HEK293T (cell line): ENCODE results near the gene FIGLA.

Source experiments
- CTCF ChIA-PET: fragments of 350-600 bp; formaldehyde crosslinking; extraction: SDS; loops from one replicate; lab custom pipeline; 2021; ENCODE audit warnings: antibody characterized with exemption, inconsistent platforms; lab: Yijun Ruan, JAX
- POLR2A ChIA-PET: fragments of 350-600 bp; formaldehyde crosslinking; extraction: SDS; loops from one replicate; lab custom pipeline; 2020; ENCODE audit warnings: antibody characterized with exemption, inconsistent platforms; lab: Yijun Ruan, JAX
- DNase-seq: peaks from one replicate; pipeline ENCODE4 v3.0.0; 2012; ENCODE audit warnings: mixed read lengths; ENCODE audit errors: extremely low spot score
- ARNT ChIP-seq: fragments of 450-650 bp; IDR thresholded peaks from 2 replicates; pipeline ENCODE4 v1.6.1; 2017; ENCODE audit warnings: mild to moderate bottlenecking
- BHLHE40 ChIP-seq: fragments of 450-650 bp; IDR thresholded peaks from 2 replicates; pipeline ENCODE4 v1.6.1; 2016; ENCODE audit warnings: mild to moderate bottlenecking, moderate library complexity, borderline replicate concordance
- CTBP1 ChIP-seq: fragments of 450-650 bp; IDR thresholded peaks from 2 replicates; pipeline ENCODE4 v1.6.1; 2016; ENCODE audit warnings: borderline replicate concordance
- ELF4 ChIP-seq: fragments of 450-650 bp; IDR thresholded peaks from 2 replicates; pipeline ENCODE4 v1.6.1; 2017; ENCODE audit warnings: antibody characterized with exemption
- FOXA1 ChIP-seq: fragments of 450-650 bp; IDR thresholded peaks from 2 replicates; pipeline ENCODE4 v1.6.1; 2016; ENCODE audit warnings: mild to moderate bottlenecking
- FOXK2 ChIP-seq: fragments of 450-650 bp; IDR thresholded peaks from 2 replicates; pipeline ENCODE4 v1.6.1; 2016; ENCODE audit warnings: mild to moderate bottlenecking
- FOXM1 ChIP-seq: fragments of 450-650 bp; IDR thresholded peaks from 2 replicates; pipeline ENCODE4 v1.6.1; 2017; ENCODE audit warnings: mild to moderate bottlenecking, borderline replicate concordance
- HDGF ChIP-seq: fragments of 450-650 bp; IDR thresholded peaks from 2 replicates; pipeline ENCODE4 v1.6.1; 2017; ENCODE audit warnings: antibody characterized with exemption, borderline replicate concordance
- L3MBTL2 ChIP-seq: fragments of 450-650 bp; conservative IDR thresholded peaks from 2 replicates; pipeline ENCODE4 v1.6.1; 2016; ENCODE audit warnings: mild to moderate bottlenecking
- LEF1 ChIP-seq: fragments of 450-650 bp; IDR thresholded peaks from 2 replicates; pipeline ENCODE4 v1.6.1; 2017; ENCODE audit warnings: mild to moderate bottlenecking, borderline replicate concordance
- NFRKB ChIP-seq: fragments of 450-650 bp; IDR thresholded peaks from 2 replicates; pipeline ENCODE4 v1.6.1; 2016; ENCODE audit warnings: mild to moderate bottlenecking, moderate library complexity
- PKNOX1 ChIP-seq: fragments of 450-650 bp; IDR thresholded peaks from 2 replicates; pipeline ENCODE4 v1.6.1; 2016
- SP1 ChIP-seq: fragments of 450-650 bp; IDR thresholded peaks from 2 replicates; pipeline ENCODE4 v1.6.1; 2017
- SUZ12 ChIP-seq: fragments of 450-650 bp; IDR thresholded peaks from 2 replicates; pipeline ENCODE4 v1.6.1; 2016; ENCODE audit warnings: mild to moderate bottlenecking
- TARDBP ChIP-seq: fragments of 450-650 bp; IDR thresholded peaks from 2 replicates; pipeline ENCODE4 v1.6.1; 2016
- ZNF384 ChIP-seq: fragments of 450-650 bp; IDR thresholded peaks from 2 replicates; pipeline ENCODE4 v1.6.1; 2016

The FIGLA gene

GRCh38 chr2:70778676-70779075 lies 11.8 kb downstream of the FIGLA start:
- no peak for TF ChIP-seq ZNF384
- no peak for TF ChIP-seq ELF4
- TF ChIP-seq HDGF, result no peak
- no peak for TF ChIP-seq SUZ12
- TF ChIP-seq FOXA1, result no peak
- no peak for TF ChIP-seq SP1
- TF ChIP-seq BHLHE40, result no peak
- no peak for TF ChIP-seq LEF1
- no peak for TF ChIP-seq PKNOX1
- no peak for TF ChIP-seq TARDBP
- no peak for TF ChIP-seq ARNT
- TF ChIP-seq NFRKB, result no peak
- TF ChIP-seq FOXK2, result no peak
- TF ChIP-seq L3MBTL2, result no peak
- TF ChIP-seq FOXM1, result no peak
- TF ChIP-seq CTBP1, result no peak
- POLR2A ChIA-PET, result interaction anchor here (0.7 to 0.8 kb wide), 2 partner anchors 11 to 486 kb away, joined by 3 to 4 read pairs; partner anchors contain the start of gene ADD2
- CTCF ChIA-PET, result interaction anchor here (0.6 to 3.0 kb wide), 4 partner anchors 10 to 474 kb away, joined by 3 to 12 read pairs (median 6); partner anchors contain the start of gene ADD2
- DNase-seq, result no peak

GRCh38 chr2:70777450-70777849 lies 13.0 kb downstream of the FIGLA start:
- TF ChIP-seq FOXA1 (no peak), FOXM1 (no peak)
- DNase-seq, result no peak
- CTCF ChIA-PET, result interaction anchor here (2.1 kb wide), 1 partner anchor 9 kb away, joined by 12 read pairs; the partner anchor contains the start of gene ADD2
- POLR2A ChIA-PET, result interaction anchor here (2.1 kb wide), 1 partner anchor 9 kb away, joined by 7 read pairs; the partner anchor contains the start of gene ADD2

- DNase-seq, result no peak
- ChIA-PET CTCF (no interaction called here), POLR2A (interaction anchor here (2.1 kb wide), 1 partner anchor 8 kb away, joined by 7 read pairs; the partner anchor contains the start of gene ADD2)
- no peak for TF ChIP-seq NFRKB
- no peak for TF ChIP-seq FOXA1
- TF ChIP-seq CTBP1, result no peak
- TF ChIP-seq LEF1, result no peak
- no peak for TF ChIP-seq FOXM1
- TF ChIP-seq L3MBTL2, result no peak
- no peak for TF ChIP-seq HDGF
These were observed 14.2 kb downstream of the FIGLA start for GRCh38 chr2:70776266-70776665.

GRCh38 chr2:70775141-70775540 lies 15.3 kb downstream of the FIGLA start:
- DNase-seq, result no peak
- POLR2A ChIA-PET, result no interaction called here
- TF ChIP-seq HDGF, result no peak
- no peak for TF ChIP-seq BHLHE40
- no peak for TF ChIP-seq PKNOX1
- no peak for TF ChIP-seq NFRKB
- TF ChIP-seq ELF4, result no peak
- TF ChIP-seq SUZ12, result no peak
- no peak for TF ChIP-seq LEF1
- TF ChIP-seq FOXA1, result no peak
- TF ChIP-seq FOXM1, result no peak
- no peak for TF ChIP-seq ARNT
- TF ChIP-seq ZNF384, result no peak
- TF ChIP-seq CTBP1, result no peak
- CTCF ChIA-PET, result no interaction called here

GRCh38 chr2:70772486-70773155 lies 17.8 kb downstream of the FIGLA start:
- ChIA-PET CTCF (no interaction called here), POLR2A (no interaction called here)
- DNase-seq, result no peak
- no peak for TF ChIP-seq ELF4
- TF ChIP-seq SP1, result no peak
- TF ChIP-seq LEF1, result no peak
- no peak for TF ChIP-seq FOXM1

GRCh38 chr2:70771446-70771845 lies 19.0 kb downstream of the FIGLA start:
- no peak for TF ChIP-seq ELF4
- no peak for TF ChIP-seq NFRKB
- TF ChIP-seq ZNF384, result no peak
- no peak for TF ChIP-seq ARNT
- no peak for TF ChIP-seq L3MBTL2
- DNase-seq, result no peak
- POLR2A ChIA-PET, result no interaction called here
- CTCF ChIA-PET, result interaction anchor here (1.0 kb wide), 1 partner anchor 14 kb away, joined by 4 read pairs; no protein-coding TSS in a partner anchor

GRCh38 chr2:70769450-70769849 lies 21.0 kb downstream of the FIGLA start:
- ChIA-PET CTCF (no interaction called here), POLR2A (interaction anchor here (1.5 kb wide), 1 partner anchor 61 kb away, joined by 3 read pairs; no protein-coding TSS in a partner anchor)
- no peak for TF ChIP-seq TARDBP
- TF ChIP-seq SP1, result no peak
- TF ChIP-seq NFRKB, result no peak
- TF ChIP-seq FOXA1, result no peak
- TF ChIP-seq PKNOX1, result no peak
- TF ChIP-seq LEF1, result no peak
- TF ChIP-seq HDGF, result no peak
- TF ChIP-seq FOXM1, result no peak
- TF ChIP-seq ELF4, result no peak
- TF ChIP-seq BHLHE40, result no peak
- TF ChIP-seq FOXK2, result no peak
- DNase-seq, result no peak
